ENCODE data around the gene SH3TC1. TPM values are rescaled to one million over a fixed set of nuclear protein-coding genes. Genes with fewer than 3 reads are reported as not detected.

SH3TC1 gene
- total and polyA plus RNA-seq, 2 of the 8 experiments (the other 6 are each of a cell fraction or from before 2014, with no cell fraction given): 0.15 TPM; not detected in 1

- TF ChIP-seq, protein P1, sequence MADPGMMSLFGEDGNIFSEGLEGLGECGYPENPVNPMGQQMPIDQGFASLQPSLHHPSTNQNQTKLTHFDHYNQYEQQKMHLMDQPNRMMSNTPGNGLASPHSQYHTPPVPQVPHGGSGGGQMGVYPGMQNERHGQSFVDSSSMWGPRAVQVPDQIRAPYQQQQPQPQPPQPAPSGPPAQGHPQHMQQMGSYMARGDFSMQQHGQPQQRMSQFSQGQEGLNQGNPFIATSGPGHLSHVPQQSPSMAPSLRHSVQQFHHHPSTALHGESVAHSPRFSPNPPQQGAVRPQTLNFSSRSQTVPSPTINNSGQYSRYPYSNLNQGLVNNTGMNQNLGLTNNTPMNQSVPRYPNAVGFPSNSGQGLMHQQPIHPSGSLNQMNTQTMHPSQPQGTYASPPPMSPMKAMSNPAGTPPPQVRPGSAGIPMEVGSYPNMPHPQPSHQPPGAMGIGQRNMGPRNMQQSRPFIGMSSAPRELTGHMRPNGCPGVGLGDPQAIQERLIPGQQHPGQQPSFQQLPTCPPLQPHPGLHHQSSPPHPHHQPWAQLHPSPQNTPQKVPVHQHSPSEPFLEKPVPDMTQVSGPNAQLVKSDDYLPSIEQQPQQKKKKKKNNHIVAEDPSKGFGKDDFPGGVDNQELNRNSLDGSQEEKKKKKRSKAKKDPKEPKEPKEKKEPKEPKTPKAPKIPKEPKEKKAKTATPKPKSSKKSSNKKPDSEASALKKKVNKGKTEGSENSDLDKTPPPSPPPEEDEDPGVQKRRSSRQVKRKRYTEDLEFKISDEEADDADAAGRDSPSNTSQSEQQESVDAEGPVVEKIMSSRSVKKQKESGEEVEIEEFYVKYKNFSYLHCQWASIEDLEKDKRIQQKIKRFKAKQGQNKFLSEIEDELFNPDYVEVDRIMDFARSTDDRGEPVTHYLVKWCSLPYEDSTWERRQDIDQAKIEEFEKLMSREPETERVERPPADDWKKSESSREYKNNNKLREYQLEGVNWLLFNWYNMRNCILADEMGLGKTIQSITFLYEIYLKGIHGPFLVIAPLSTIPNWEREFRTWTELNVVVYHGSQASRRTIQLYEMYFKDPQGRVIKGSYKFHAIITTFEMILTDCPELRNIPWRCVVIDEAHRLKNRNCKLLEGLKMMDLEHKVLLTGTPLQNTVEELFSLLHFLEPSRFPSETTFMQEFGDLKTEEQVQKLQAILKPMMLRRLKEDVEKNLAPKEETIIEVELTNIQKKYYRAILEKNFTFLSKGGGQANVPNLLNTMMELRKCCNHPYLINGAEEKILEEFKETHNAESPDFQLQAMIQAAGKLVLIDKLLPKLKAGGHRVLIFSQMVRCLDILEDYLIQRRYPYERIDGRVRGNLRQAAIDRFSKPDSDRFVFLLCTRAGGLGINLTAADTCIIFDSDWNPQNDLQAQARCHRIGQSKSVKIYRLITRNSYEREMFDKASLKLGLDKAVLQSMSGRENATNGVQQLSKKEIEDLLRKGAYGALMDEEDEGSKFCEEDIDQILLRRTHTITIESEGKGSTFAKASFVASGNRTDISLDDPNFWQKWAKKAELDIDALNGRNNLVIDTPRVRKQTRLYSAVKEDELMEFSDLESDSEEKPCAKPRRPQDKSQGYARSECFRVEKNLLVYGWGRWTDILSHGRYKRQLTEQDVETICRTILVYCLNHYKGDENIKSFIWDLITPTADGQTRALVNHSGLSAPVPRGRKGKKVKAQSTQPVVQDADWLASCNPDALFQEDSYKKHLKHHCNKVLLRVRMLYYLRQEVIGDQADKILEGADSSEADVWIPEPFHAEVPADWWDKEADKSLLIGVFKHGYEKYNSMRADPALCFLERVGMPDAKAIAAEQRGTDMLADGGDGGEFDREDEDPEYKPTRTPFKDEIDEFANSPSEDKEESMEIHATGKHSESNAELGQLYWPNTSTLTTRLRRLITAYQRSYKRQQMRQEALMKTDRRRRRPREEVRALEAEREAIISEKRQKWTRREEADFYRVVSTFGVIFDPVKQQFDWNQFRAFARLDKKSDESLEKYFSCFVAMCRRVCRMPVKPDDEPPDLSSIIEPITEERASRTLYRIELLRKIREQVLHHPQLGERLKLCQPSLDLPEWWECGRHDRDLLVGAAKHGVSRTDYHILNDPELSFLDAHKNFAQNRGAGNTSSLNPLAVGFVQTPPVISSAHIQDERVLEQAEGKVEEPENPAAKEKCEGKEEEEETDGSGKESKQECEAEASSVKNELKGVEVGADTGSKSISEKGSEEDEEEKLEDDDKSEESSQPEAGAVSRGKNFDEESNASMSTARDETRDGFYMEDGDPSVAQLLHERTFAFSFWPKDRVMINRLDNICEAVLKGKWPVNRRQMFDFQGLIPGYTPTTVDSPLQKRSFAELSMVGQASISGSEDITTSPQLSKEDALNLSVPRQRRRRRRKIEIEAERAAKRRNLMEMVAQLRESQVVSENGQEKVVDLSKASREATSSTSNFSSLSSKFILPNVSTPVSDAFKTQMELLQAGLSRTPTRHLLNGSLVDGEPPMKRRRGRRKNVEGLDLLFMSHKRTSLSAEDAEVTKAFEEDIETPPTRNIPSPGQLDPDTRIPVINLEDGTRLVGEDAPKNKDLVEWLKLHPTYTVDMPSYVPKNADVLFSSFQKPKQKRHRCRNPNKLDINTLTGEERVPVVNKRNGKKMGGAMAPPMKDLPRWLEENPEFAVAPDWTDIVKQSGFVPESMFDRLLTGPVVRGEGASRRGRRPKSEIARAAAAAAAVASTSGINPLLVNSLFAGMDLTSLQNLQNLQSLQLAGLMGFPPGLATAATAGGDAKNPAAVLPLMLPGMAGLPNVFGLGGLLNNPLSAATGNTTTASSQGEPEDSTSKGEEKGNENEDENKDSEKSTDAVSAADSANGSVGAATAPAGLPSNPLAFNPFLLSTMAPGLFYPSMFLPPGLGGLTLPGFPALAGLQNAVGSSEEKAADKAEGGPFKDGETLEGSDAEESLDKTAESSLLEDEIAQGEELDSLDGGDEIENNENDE (IDR thresholded peaks at IDR 0.05; ENCODE audit: insufficient replicate concordance, low read length): no peak
- no peak for TF ChIP-seq CHD2 (IDR thresholded peaks at IDR 0.05; ENCODE audit: low read length)
These were observed 21.1 kb upstream of the SH3TC1 start (continued) for GRCh38 chr4:8177956-8178355.
